Measurements from ENCODE around the gene GPATCH2L. TPM values are rescaled to one million over a fixed set of nuclear protein-coding genes. Genes with fewer than 3 reads are reported as not detected.
A peak's percentile ranks its signal among the peaks of the same experiment; 100 is the strongest.

Gene GPATCH2L
- total RNA-seq, 4 donors from 2014 or later, result 42.4 to 59.1 (median 48.3) TPM

- Histone ChIP-seq H3K9me3 (no peaks in the 10 kb centered on the region), H3K27ac (replicated peaks in 1 of 4) (no peak overlapping the region), H3K4me1 (peaks cover 0 to 10% (median 4%) of the 10 kb centered on the region in 4 donors), H3K27me3 (no peaks in the 10 kb centered on the region), H3K36me3 (peaks cover 0 to 63% (median 34%) of the 10 kb centered on the region in 4 donors), H3K4me3 (no peak overlapping the region)
- no peak for DNase-seq (ENCODE audit: extremely low spot score)
- TF ChIP-seq POLR2AphosphoS5 (IDR thresholded peaks at IDR 0.05), result peak; percentile 5 to 8
- TF ChIP-seq EP300 (IDR thresholded peaks at IDR 0.05), result no peak
- intact Hi-C loops (cut with DNase I), result no loop called here
- whole genome bisulfite sequencing, result 75% methylated on average over 11 of the region's 11 CpGs
These were observed 51.6 kb downstream of the GPATCH2L start for GRCh38 chr14:76203086-76204001.

- peaks cover 0 to 53% (median 26%) of the 10 kb centered on the region in 4 donors for H3K36me3 ChIP-seq
These were observed 52.9 kb downstream of the GPATCH2L start for GRCh38 chr14:76204461-76205230.

GRCh38 chr14:76205708-76206107 is 54.0 kb downstream of the GPATCH2L start:
- Histone ChIP-seq H3K36me3 (peaks cover 0 to 42% (median 22%) of the 10 kb centered on the region in 4 donors), H3K9me3 (no peaks in the 10 kb centered on the region), H3K27me3 (no peaks in the 10 kb centered on the region), H3K4me3 (no peak overlapping the region), H3K4me1 (peaks cover 0 to 10% (median 4%) of the 10 kb centered on the region in 4 donors), H3K27ac (replicated peaks in 1 of 4) (no peak overlapping the region)
- DNase-seq (ENCODE audit: extremely low spot score), result no peak
- TF ChIP-seq CTCF (IDR thresholded peaks at IDR 0.05) (no peak), POLR2A (IDR thresholded peaks at IDR 0.05; ENCODE audit: low read depth) (no peak), POLR2AphosphoS5 (IDR thresholded peaks at IDR 0.05) (no peak), EP300 (IDR thresholded peaks at IDR 0.05) (no peak)
- 93% methylated on average over 5 of the region's 5 CpGs for WGBS
- intact Hi-C loops (cut with DNase I), result no loop called here

More at GRCh38 chr14:76204461-76205230, 52.9 kb downstream of the GPATCH2L start:
- Histone ChIP-seq H3K4me3 (no peak overlapping the region), H3K27ac (replicated peaks in 1 of 4) (no peak overlapping the region), H3K27me3 (no peaks in the 10 kb centered on the region), H3K9me3 (no peaks in the 10 kb centered on the region), H3K4me1 (peaks cover 0 to 10% (median 4%) of the 10 kb centered on the region in 4 donors)
- 86% methylated on average over 5 of the region's 5 CpGs for WGBS
- no peak for TF ChIP-seq EP300 (IDR thresholded peaks at IDR 0.05)
- TF ChIP-seq POLR2A (IDR thresholded peaks at IDR 0.05; ENCODE audit: low read depth), result no peak
- no peak for TF ChIP-seq CTCF (IDR thresholded peaks at IDR 0.05)
- TF ChIP-seq POLR2AphosphoS5 (IDR thresholded peaks at IDR 0.05), result no peak
- DNase-seq (ENCODE audit: extremely low spot score), result no peak
- intact Hi-C loops (cut with DNase I), result no loop called here

GRCh38 chr14:76208340-76208739 is 56.6 kb downstream of the GPATCH2L start:
- no peak overlapping the region for H3K27ac ChIP-seq (replicated peaks in 1 of 4)
- intact Hi-C loops (cut with DNase I), result no loop called here
- TF ChIP-seq POLR2A (IDR thresholded peaks at IDR 0.05; ENCODE audit: low read depth) (no peak), POLR2AphosphoS5 (IDR thresholded peaks at IDR 0.05) (no peak), EP300 (IDR thresholded peaks at IDR 0.05) (no peak), CTCF (IDR thresholded peaks at IDR 0.05) (no peak)
- peaks cover 0 to 4% (median 2%) of the 10 kb centered on the region in 4 donors for H3K4me1 ChIP-seq
- peaks cover 0 to 17% (median under 1%) of the 10 kb centered on the region in 4 donors for H3K36me3 ChIP-seq
- 46% methylated on average over 5 of the region's 5 CpGs for WGBS
- H3K4me3 ChIP-seq, result no peak overlapping the region
- no peaks in the 10 kb centered on the region for H3K9me3 ChIP-seq
- no peak for DNase-seq (ENCODE audit: extremely low spot score)
- H3K27me3 ChIP-seq, result no peaks in the 10 kb centered on the region

- TF ChIP-seq EP300 (IDR thresholded peaks at IDR 0.05) (no peak), POLR2A (IDR thresholded peaks at IDR 0.05; ENCODE audit: low read depth) (no peak), CTCF (IDR thresholded peaks at IDR 0.05) (no peak), POLR2AphosphoS5 (IDR thresholded peaks at IDR 0.05) (no peak)
- no peak overlapping the region for H3K4me3 ChIP-seq
- DNase-seq (ENCODE audit: extremely low spot score), result no peak
- no peaks in the 10 kb centered on the region for H3K4me1 ChIP-seq
- 78% methylated on average over 3 of the region's 3 CpGs for WGBS
- H3K36me3 ChIP-seq, result peaks cover 0 to under 1% (median 0%) of the 10 kb centered on the region in 4 donors
- no peaks in the 10 kb centered on the region for H3K27me3 ChIP-seq
- H3K27ac ChIP-seq (replicated peaks in 1 of 4), result no peak overlapping the region
- intact Hi-C loops (cut with DNase I), result no loop called here
- H3K9me3 ChIP-seq, result peaks cover 0 to 4% (median 0%) of the 10 kb centered on the region in 4 donors
These were observed 60.5 kb downstream of the GPATCH2L start for GRCh38 chr14:76212242-76212641.

All from esophagus muscularis mucosa (tissue), 4 donors.